ENCODE data around the gene CFAP77.

Gene CFAP77

DNA sequence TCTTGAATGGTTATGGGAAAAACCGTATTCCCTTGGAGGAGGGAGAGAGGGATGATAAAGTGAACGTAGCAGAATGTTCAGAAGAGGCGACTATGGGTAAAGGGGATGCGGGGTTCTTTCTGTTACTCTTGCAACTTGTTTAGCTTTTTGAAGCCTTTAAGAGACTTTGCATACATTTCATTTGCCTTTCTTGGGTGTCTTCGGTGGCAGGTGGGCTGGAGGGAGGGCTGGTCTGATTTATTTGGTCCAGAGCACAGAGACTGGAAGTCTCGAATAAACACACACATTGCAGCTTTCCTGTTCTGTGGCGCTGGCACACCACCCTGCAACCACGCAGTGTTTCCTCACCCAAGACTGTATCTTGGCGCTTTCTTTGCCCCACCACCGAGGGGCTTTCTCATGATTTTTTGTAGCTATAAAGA, 26.5 kb upstream of the CFAP77 start:
- TF ChIP-seq POLR2AphosphoS5 (IDR thresholded peaks at IDR 0.05; ENCODE audit: low read depth, low read length) (peak; percentile 71; the same call in 1 of the 2 replicates), POLR2A (IDR thresholded peaks at IDR 0.05; ENCODE audit: low read depth, low read length) (peak; percentile 35; the same call in 1 of the 2 replicates), TAF1 (IDR thresholded peaks at IDR 0.05; ENCODE audit: borderline replicate concordance, low read depth, low read length) (no peak)
- DNase-seq (ENCODE audit: insufficient read length) (no peak), FAIRE-seq (peak; percentile 71)

DNA sequence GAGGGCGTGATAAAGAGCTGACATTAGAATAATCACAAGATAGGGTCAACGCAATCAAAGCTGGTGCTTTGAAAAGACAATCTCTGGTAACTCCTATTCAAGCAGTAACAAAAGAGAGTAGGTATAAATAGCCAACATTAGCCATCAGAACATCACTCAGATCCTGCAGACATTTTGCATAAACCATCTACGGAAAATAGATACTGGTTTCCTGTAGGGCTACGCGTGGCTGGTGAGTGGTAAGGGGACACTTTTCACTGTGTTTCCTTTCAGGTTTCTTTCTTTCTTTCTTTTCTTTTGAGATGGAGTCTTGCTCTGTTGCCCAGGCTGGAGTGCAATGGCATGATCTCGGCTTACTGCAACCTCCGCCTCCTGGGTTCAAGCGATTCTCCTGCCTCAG, 25.6 kb upstream of the CFAP77 start:
- no peak for DNase-seq (ENCODE audit: insufficient read length)
- no peak for TF ChIP-seq POLR2A (IDR thresholded peaks at IDR 0.05; ENCODE audit: low read depth, low read length)
- no peak for TF ChIP-seq POLR2AphosphoS5 (IDR thresholded peaks at IDR 0.05; ENCODE audit: low read depth, low read length)
- no peak for TF ChIP-seq TAF1 (IDR thresholded peaks at IDR 0.05; ENCODE audit: borderline replicate concordance, low read depth, low read length)
- peak; percentile 83 for FAIRE-seq

DNA sequence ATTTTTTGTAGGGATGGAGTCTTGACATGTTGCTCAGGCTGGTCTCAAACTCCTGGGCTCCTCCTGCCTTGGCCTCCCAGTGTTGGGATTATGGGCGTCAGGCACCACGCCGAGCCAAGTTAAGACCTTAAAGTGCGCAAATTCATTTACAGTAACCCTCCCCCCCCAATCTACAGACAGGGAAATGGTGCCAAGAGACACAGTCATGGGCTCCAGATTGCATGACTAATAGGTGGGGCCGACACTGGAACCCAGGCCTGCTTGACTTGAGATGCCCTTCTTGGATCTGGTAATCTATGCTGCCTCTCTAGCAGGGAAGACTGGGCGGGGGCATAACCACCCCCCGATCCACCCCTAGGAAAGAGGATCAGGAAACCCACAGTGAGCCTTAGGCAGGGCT, 22.9 kb upstream of the CFAP77 start:
- FAIRE-seq (no peak), DNase-seq (ENCODE audit: insufficient read length) (no peak)
- no peak for TF ChIP-seq TAF1 (IDR thresholded peaks at IDR 0.05; ENCODE audit: borderline replicate concordance, low read depth, low read length)
- TF ChIP-seq POLR2A (IDR thresholded peaks at IDR 0.05; ENCODE audit: low read depth, low read length) = no peak
- TF ChIP-seq POLR2AphosphoS5 (IDR thresholded peaks at IDR 0.05; ENCODE audit: low read depth, low read length) = no peak

DNA sequence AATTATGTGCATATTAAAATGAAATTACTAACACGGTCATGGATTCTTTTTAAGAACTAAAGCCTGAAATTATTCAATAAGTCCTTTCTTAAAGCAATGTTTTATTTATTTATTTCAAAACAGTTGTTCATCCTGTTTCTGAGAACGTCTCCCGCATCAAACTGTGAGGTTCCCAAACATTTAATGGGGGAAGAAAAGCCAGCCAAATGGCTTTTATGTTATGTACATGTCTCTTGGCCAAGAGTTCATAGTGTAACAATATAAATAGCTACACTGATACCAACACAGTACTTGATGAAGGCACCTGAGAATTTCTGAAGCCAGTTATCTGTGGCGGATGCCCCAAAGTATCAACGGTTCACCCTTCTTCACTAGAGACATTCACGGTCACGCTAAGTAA, 19.0 kb upstream of the CFAP77 start:
- FAIRE-seq = no peak
- TF ChIP-seq POLR2AphosphoS5 (IDR thresholded peaks at IDR 0.05; ENCODE audit: low read depth, low read length) (no peak), TAF1 (IDR thresholded peaks at IDR 0.05; ENCODE audit: borderline replicate concordance, low read depth, low read length) (no peak), POLR2A (IDR thresholded peaks at IDR 0.05; ENCODE audit: low read depth, low read length) (no peak)
- no peak for DNase-seq (ENCODE audit: insufficient read length)

DNA sequence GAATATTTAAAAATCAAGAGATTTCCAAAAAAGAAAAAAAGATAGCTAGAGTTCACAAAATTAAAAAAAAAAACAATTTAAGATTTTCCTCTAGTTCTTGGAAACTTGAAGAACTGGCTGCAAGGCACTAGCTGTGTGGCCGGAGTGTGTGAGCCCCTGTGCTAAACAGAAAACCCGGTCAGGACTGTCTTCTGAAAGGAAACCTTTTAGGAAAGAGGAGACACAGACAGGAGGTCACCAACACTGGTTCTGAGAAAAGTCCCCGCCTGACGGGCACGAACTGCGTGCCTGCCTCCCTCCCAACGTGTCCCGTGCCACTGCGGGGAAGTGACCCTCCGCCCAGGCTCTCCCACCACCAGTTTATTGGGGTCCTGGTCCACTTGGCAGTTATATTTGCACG, 18.6 kb upstream of the CFAP77 start:
- DNase-seq (ENCODE audit: insufficient read length) (no peak), FAIRE-seq (no peak)
- TF ChIP-seq POLR2AphosphoS5 (IDR thresholded peaks at IDR 0.05; ENCODE audit: low read depth, low read length) (no peak), POLR2A (IDR thresholded peaks at IDR 0.05; ENCODE audit: low read depth, low read length) (no peak), TAF1 (IDR thresholded peaks at IDR 0.05; ENCODE audit: borderline replicate concordance, low read depth, low read length) (no peak)

DNA sequence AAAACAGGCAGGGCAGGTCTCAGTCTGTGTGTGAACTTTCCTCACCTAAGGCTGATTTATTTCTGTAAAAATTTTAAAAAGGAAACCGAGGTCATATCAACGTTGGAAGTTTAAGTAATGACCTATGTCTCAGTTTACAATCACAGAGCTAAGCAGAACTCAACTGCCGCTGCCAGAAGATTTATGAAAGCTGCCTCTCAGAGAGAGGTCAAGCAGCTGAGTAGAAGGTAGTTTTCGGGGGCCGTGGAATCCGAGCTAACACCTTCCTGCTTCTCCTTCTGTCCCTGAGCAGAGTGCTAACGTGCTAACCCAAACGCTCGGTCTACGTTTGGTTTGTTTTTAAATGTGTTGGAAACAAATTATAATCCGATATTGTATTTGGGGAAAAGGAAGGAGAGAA, 14.5 kb upstream of the CFAP77 start:
- FAIRE-seq (no peak), DNase-seq (ENCODE audit: insufficient read length) (no peak)
- TF ChIP-seq TAF1 (IDR thresholded peaks at IDR 0.05; ENCODE audit: borderline replicate concordance, low read depth, low read length) = no peak
- TF ChIP-seq POLR2AphosphoS5 (IDR thresholded peaks at IDR 0.05; ENCODE audit: low read depth, low read length) = no peak
- TF ChIP-seq POLR2A (IDR thresholded peaks at IDR 0.05; ENCODE audit: low read depth, low read length) = no peak

- FAIRE-seq (no peak), DNase-seq (ENCODE audit: insufficient read length) (no peak)
- TF ChIP-seq POLR2AphosphoS5 (IDR thresholded peaks at IDR 0.05; ENCODE audit: low read depth, low read length) (no peak), TAF1 (IDR thresholded peaks at IDR 0.05; ENCODE audit: borderline replicate concordance, low read depth, low read length) (no peak), POLR2A (IDR thresholded peaks at IDR 0.05; ENCODE audit: low read depth, low read length) (no peak)
These were observed 8.2 kb upstream of the CFAP77 start for GRCh38 chr9:132401824-132402223.

GRCh38 chr9:132404228-132404881, 5.7 kb upstream of the CFAP77 start:
- DNase-seq (ENCODE audit: insufficient read length) = no peak
- no peak for TF ChIP-seq POLR2A (IDR thresholded peaks at IDR 0.05; ENCODE audit: low read depth, low read length)
- no peak for TF ChIP-seq POLR2AphosphoS5 (IDR thresholded peaks at IDR 0.05; ENCODE audit: low read depth, low read length)
- TF ChIP-seq TAF1 (IDR thresholded peaks at IDR 0.05; ENCODE audit: borderline replicate concordance, low read depth, low read length) = no peak
- FAIRE-seq = no peak

GRCh38 chr9:132406554-132407122, 3.4 kb upstream of the CFAP77 start, which contains the start of gene TTF1:
Gene TTF1 (minus strand): TSS chr9:132406840. CDS start chr9:132402821, 4,019 bp downstream.
- FAIRE-seq (peak; percentile 90), DNase-seq (ENCODE audit: insufficient read length) (peak; percentile 86)
- TF ChIP-seq TAF1 (IDR thresholded peaks at IDR 0.05; ENCODE audit: borderline replicate concordance, low read depth, low read length) (peak; percentile 62; the same call in 1 of the 2 replicates), POLR2A (IDR thresholded peaks at IDR 0.05; ENCODE audit: low read depth, low read length) (peak; percentile 76), POLR2AphosphoS5 (IDR thresholded peaks at IDR 0.05; ENCODE audit: low read depth, low read length) (peak; percentile 62; the same call in 1 of the 2 replicates)

- TF ChIP-seq TAF1 (IDR thresholded peaks at IDR 0.05; ENCODE audit: borderline replicate concordance, low read depth, low read length) = no peak
- no peak for TF ChIP-seq POLR2A (IDR thresholded peaks at IDR 0.05; ENCODE audit: low read depth, low read length)
- no peak for TF ChIP-seq POLR2AphosphoS5 (IDR thresholded peaks at IDR 0.05; ENCODE audit: low read depth, low read length)
- DNase-seq (ENCODE audit: insufficient read length) (no peak), FAIRE-seq (no peak)
These were observed 2.8 kb upstream of the CFAP77 start for GRCh38 chr9:132407196-132407595.

DNA sequence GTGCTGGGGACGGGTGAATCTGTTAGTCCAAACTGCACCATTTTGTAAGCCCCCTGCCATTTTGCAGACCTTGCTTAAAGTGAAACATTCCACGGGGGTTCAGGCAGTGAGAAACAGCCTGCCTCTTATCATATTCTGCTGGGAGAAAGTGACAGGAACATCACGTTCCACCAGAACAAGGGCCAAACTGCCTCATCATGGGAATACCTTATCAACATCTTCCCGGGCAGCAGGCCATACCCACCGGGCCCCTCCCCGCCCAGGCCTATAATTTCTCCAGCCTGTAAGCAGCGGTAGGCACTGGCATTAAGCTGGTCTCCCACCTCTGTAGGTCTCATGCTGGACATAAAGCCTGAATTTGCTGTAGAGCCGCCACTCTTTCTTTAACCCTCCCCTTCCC, 1.5 kb upstream of the CFAP77 start:
- no peak for FAIRE-seq
- TF ChIP-seq TAF1 (IDR thresholded peaks at IDR 0.05; ENCODE audit: borderline replicate concordance, low read depth, low read length) = no peak
- TF ChIP-seq POLR2A (IDR thresholded peaks at IDR 0.05; ENCODE audit: low read depth, low read length) = no peak
- TF ChIP-seq POLR2AphosphoS5 (IDR thresholded peaks at IDR 0.05; ENCODE audit: low read depth, low read length) = no peak

GRCh38 chr9:132410642-132411041, 631 bp downstream of the CFAP77 start:
- DNase-seq (ENCODE audit: insufficient read length) (no peak), FAIRE-seq (no peak)
- TF ChIP-seq POLR2AphosphoS5 (IDR thresholded peaks at IDR 0.05; ENCODE audit: low read depth, low read length) (no peak), TAF1 (IDR thresholded peaks at IDR 0.05; ENCODE audit: borderline replicate concordance, low read depth, low read length) (no peak), POLR2A (IDR thresholded peaks at IDR 0.05; ENCODE audit: low read depth, low read length) (no peak)

More for the DNA sequence above, 1.5 kb upstream of the CFAP77 start:
- DNase-seq (ENCODE audit: insufficient read length) = no peak

Measured in GM12892 (cell line).